ENCODE data around the gene OGDH.
"Not testable (repeated sequence)": the region's sequence is repeated elsewhere in the genome, so short reads cannot be mapped to it uniquely, and the experiment has no call there.

GRCh38 chr7:44732971-44733370 lies 126.5 kb downstream of the OGDH start:
- TF ChIP-seq CTCF, POLR2A (IDR thresholded peaks at IDR 0.05): not testable (repeated sequence)
